GM21576 (cell line): Measurements from ENCODE around the gene IGBP1.
A peak's percentile ranks its signal among the peaks of the same experiment; 100 is the strongest.
"Not testable (repeated sequence)": the region's sequence is repeated elsewhere in the genome, so short reads cannot be mapped to it uniquely, and the experiment has no call there.

Experiments
- ATAC-seq: cut with Tn5 transposase; IDR thresholded peaks from one replicate; pipeline ENCODE4 v1.9.1; 2021; ENCODE audit warnings: mild to moderate bottlenecking, moderate library complexity; ENCODE audit not compliant: unreplicated experiment

The IGBP1 gene

GRCh38 chrX:70133303-70134115, at the start of gene IGBP1:
Gene IGBP1 (plus strand): TSS chrX:70133447. CDS start chrX:70133948, 501 bp downstream.
- peak; percentile 88 for ATAC-seq

GRCh38 chrX:70084592-70085240, 48.5 kb upstream of the IGBP1 start:
- ATAC-seq = no peak

GRCh38 chrX:70087857-70088630, 45.2 kb upstream of the IGBP1 start:
- no peak for ATAC-seq

GRCh38 chrX:70088751-70089150, 44.5 kb upstream of the IGBP1 start:
- ATAC-seq = no peak

- no peak for ATAC-seq
Observed at GRCh38 chrX:70089604-70090297, 43.5 kb upstream of the IGBP1 start.

GRCh38 chrX:70092247-70092646, 41.0 kb upstream of the IGBP1 start:
- no peak for ATAC-seq

GRCh38 chrX:70096052-70096451, 37.2 kb upstream of the IGBP1 start:
- no peak for ATAC-seq

GRCh38 chrX:70105229-70105628, 28.0 kb upstream of the IGBP1 start:
- no peak for ATAC-seq

- not testable (repeated sequence) for ATAC-seq
Observed at GRCh38 chrX:70111436-70112026, 21.7 kb upstream of the IGBP1 start.

- no peak for ATAC-seq
Observed at GRCh38 chrX:70117738-70118137, 15.5 kb upstream of the IGBP1 start.

GRCh38 chrX:70123014-70123413, 10.2 kb upstream of the IGBP1 start:
- not testable (repeated sequence) for ATAC-seq

GRCh38 chrX:70124678-70125077, 8.6 kb upstream of the IGBP1 start:
- ATAC-seq = no peak

- ATAC-seq = no peak
Observed at GRCh38 chrX:70128071-70128470, 5.2 kb upstream of the IGBP1 start.

GRCh38 chrX:70129816-70130215, 3.4 kb upstream of the IGBP1 start:
- no peak for ATAC-seq

- ATAC-seq = no peak
Observed at GRCh38 chrX:70132224-70132623, 1.0 kb upstream of the IGBP1 start.

- peak; percentile 1 for ATAC-seq
Observed at GRCh38 chrX:70132877-70133302, 357 bp upstream of the IGBP1 start.

- no peak for ATAC-seq
Observed at GRCh38 chrX:70134116-70134477, 850 bp downstream of the IGBP1 start.

GRCh38 chrX:70138622-70139021, 5.4 kb downstream of the IGBP1 start:
- ATAC-seq = no peak

GRCh38 chrX:70139736-70140135, 6.5 kb downstream of the IGBP1 start:
- no peak for ATAC-seq

GRCh38 chrX:70141373-70141772, 8.1 kb downstream of the IGBP1 start:
- no peak for ATAC-seq
